ENCODE measurements around the gene CCDC127.

CCDC127 gene

DNA sequence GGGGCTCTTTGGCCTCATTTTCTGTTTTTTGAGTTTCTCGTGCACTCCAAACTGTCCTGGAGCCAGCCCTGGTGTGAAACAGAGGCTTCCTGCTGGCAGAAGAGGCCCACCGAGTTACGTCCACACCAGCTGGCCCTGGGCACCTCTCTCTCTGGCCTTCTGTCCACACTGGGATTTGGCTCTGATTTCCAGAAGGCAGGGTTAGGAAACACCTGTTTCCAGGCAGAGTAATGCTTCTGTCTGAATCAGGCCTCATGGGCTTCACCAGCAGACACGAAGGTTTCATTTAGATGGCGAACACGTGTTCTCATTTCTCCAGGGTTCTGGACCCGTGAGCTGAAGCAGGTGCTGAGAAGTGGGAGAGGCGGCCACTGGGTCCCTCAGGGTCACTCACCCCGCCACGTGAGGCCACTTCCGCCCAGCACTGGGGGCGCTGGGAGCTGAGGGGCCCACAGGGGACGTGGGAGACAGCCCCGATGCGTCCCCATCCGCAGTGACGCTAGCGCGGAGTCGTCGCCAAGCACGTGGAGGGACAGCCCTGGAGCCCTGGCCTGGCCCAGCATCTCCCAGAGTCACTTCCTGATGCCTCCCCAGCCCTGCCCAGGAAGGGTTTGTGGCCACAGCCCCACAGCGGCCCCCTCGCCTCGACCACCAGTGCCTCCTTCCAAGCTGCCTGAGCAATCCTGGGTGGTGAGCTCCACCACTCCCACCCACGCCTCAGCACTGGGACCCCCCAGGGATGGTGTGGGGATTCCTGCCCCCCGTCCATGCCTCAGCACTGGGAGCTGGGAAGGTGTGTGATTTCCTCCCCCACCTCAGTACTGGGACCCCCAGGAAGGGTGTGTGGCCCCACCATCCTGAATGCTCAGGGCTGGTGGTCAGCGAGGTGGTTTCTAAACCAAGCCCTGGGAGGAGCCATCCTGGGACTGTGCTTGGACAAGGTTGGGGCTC is 31.6 kb downstream of the CCDC127 start:
- Histone ChIP-seq H3K27me3 (replicated peaks) (peaks cover 8% of the 10 kb centered on the region), H3K4me3 (ENCODE audit: low read depth, low read length) (no peak overlapping the region), H3K27ac (no peak overlapping the region), H3K36me3 (replicated peaks) (no peaks in the 10 kb centered on the region)
- TF ChIP-seq, protein P1, sequence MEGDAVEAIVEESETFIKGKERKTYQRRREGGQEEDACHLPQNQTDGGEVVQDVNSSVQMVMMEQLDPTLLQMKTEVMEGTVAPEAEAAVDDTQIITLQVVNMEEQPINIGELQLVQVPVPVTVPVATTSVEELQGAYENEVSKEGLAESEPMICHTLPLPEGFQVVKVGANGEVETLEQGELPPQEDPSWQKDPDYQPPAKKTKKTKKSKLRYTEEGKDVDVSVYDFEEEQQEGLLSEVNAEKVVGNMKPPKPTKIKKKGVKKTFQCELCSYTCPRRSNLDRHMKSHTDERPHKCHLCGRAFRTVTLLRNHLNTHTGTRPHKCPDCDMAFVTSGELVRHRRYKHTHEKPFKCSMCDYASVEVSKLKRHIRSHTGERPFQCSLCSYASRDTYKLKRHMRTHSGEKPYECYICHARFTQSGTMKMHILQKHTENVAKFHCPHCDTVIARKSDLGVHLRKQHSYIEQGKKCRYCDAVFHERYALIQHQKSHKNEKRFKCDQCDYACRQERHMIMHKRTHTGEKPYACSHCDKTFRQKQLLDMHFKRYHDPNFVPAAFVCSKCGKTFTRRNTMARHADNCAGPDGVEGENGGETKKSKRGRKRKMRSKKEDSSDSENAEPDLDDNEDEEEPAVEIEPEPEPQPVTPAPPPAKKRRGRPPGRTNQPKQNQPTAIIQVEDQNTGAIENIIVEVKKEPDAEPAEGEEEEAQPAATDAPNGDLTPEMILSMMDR (IDR thresholded peaks at IDR 0.05; ENCODE audit: low read depth, low read length, missing control alignments), result no peak
- in situ Hi-C loops (cut with HindIII; ENCODE audit: low pct_ligation_motif_present, low sequenced_read_pairs), result no loop called here
- no peak for DNase-seq

- TF ChIP-seq, protein P1 (IDR thresholded peaks at IDR 0.05; ENCODE audit: low read depth, low read length, missing control alignments), result no peak
- Histone ChIP-seq H3K27me3 (replicated peaks) (peaks cover 2% of the 10 kb centered on the region), H3K4me3 (ENCODE audit: low read depth, low read length) (no peak overlapping the region), H3K36me3 (replicated peaks) (no peaks in the 10 kb centered on the region), H3K27ac (no peak overlapping the region)
- in situ Hi-C loops (cut with HindIII; ENCODE audit: low pct_ligation_motif_present, low sequenced_read_pairs), result no loop called here
- DNase-seq, result no peak
These were observed 32.6 kb downstream of the CCDC127 start for GRCh38 chr5:185095-186070.

DNA sequence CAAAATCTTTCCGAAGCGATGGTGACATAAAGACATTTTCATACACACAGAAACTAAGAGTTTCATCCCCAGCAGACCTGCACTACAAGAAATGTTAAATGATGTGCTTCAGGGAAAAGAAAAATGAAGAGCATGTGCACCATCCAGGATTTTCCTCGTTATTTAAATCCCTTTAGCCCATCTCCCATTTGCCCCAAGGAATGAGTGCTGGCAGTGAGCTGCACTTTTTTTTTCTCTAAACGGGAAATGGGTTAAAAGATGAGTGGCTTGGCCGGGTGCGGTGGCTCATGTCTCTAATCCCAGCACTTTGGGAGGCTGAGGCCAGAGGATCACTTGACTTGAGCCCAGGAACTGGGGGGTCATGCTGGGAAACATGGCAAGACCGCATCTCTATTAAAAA is 33.5 kb downstream of the CCDC127 start:
- H3K36me3 ChIP-seq (replicated peaks), result no peaks in the 10 kb centered on the region

GRCh38 chr5:182126-182525 is 35.8 kb downstream of the CCDC127 start:
- Histone ChIP-seq H3K4me3 (ENCODE audit: low read depth, low read length) (no peak overlapping the region), H3K27ac (no peak overlapping the region), H3K27me3 (replicated peaks) (no peaks in the 10 kb centered on the region), H3K36me3 (replicated peaks) (no peaks in the 10 kb centered on the region)
- in situ Hi-C loops (cut with HindIII; ENCODE audit: low pct_ligation_motif_present, low sequenced_read_pairs), result no loop called here
- TF ChIP-seq, protein P1 (IDR thresholded peaks at IDR 0.05; ENCODE audit: low read depth, low read length, missing control alignments), result no peak
- no peak for DNase-seq

More for the DNA sequence above, 33.5 kb downstream of the CCDC127 start:
- no peaks in the 10 kb centered on the region for H3K27me3 ChIP-seq (replicated peaks)
- in situ Hi-C loops (cut with HindIII; ENCODE audit: low pct_ligation_motif_present, low sequenced_read_pairs), result no loop called here
- no peak for DNase-seq
- H3K27ac ChIP-seq, result no peak overlapping the region
- TF ChIP-seq, protein P1 (IDR thresholded peaks at IDR 0.05; ENCODE audit: low read depth, low read length, missing control alignments), result no peak
- H3K4me3 ChIP-seq (ENCODE audit: low read depth, low read length), result no peak overlapping the region

- Histone ChIP-seq H3K27ac (no peak overlapping the region), H3K27me3 (replicated peaks) (no peaks in the 10 kb centered on the region), H3K4me3 (ENCODE audit: low read depth, low read length) (no peak overlapping the region), H3K36me3 (replicated peaks) (no peaks in the 10 kb centered on the region)
- DNase-seq, result no peak
- in situ Hi-C loops (cut with HindIII; ENCODE audit: low pct_ligation_motif_present, low sequenced_read_pairs), result no loop called here
- TF ChIP-seq, protein P1 (IDR thresholded peaks at IDR 0.05; ENCODE audit: low read depth, low read length, missing control alignments), result no peak
These were observed 36.4 kb downstream of the CCDC127 start for GRCh38 chr5:181566-181965.

All from brain microvascular endothelial cell (primary cell).